HAP-1 (cell line): ENCODE results near the gene NTMT1.
"Not testable (repeated sequence)": the region's sequence is repeated elsewhere in the genome, so short reads cannot be mapped to it uniquely, and the experiment has no call there.

ENCODE experiments used
- DNase-seq, 2 experiments: peaks; one replicate each; pipeline ENCODE4 v3.0.0-alpha.2; 2016 to 2020; ENCODE audit warnings: low spot score in 2 of 2
- H3K27me3 ChIP-seq: fragments of 250-450 bp; sonication (Bioruptor Pico); 2 replicates; pipeline ENCODE4 v1.5.1; 2020; ENCODE audit warnings: low read depth, mild to moderate bottlenecking, moderate library complexity
- H3K36me3 ChIP-seq: fragments of 250-450 bp; sonication (Bioruptor Pico); replicated peaks from 2 replicates; pipeline ENCODE4 v1.5.1; 2020; ENCODE audit warnings: mild to moderate bottlenecking
- H3K4me1 ChIP-seq: fragments of 250-450 bp; sonication (Bioruptor Pico); 2 replicates; pipeline ENCODE4 v1.5.1; 2020; ENCODE audit warnings: mild to moderate bottlenecking
- H3K4me3 ChIP-seq: fragments of 250-450 bp; sonication (Bioruptor Pico); 2 replicates; pipeline ENCODE4 v1.5.1; 2020; ENCODE audit warnings: mild to moderate bottlenecking, moderate library complexity
- H3K9me3 ChIP-seq: fragments of 250-450 bp; sonication (Bioruptor Pico); 2 replicates; pipeline ENCODE4 v1.5.1; 2020; ENCODE audit warnings: mild to moderate bottlenecking, moderate library complexity
- in situ Hi-C: fragments of 300-500 bp; cut with MboI; formaldehyde crosslinking; loops from 3 replicates; pipeline ENCODE4 v1.14.3; 2020; ENCODE audit warnings: low sequenced_read_pairs, inconsistent platforms, mixed read lengths

NTMT1 gene

GRCh38 chr9:129590466-129590865, 35.5 kb upstream of the NTMT1 start:
- in situ Hi-C loops, result no loop called here
- no peaks in the 10 kb centered on the region for H3K27me3 ChIP-seq
- no peak overlapping the region for H3K4me3 ChIP-seq

GRCh38 chr9:129591916-129592315, 34.0 kb upstream of the NTMT1 start:
- no peaks in the 10 kb centered on the region for H3K9me3 ChIP-seq
- H3K27me3 ChIP-seq, result no peaks in the 10 kb centered on the region
- in situ Hi-C loops, result no loop called here
- no peak overlapping the region for H3K4me3 ChIP-seq
- no peak for DNase-seq
- no peaks in the 10 kb centered on the region for H3K36me3 ChIP-seq
- H3K4me1 ChIP-seq, result peaks cover 7% of the 10 kb centered on the region

More at GRCh38 chr9:129590466-129590865, 35.5 kb upstream of the NTMT1 start:
- Histone ChIP-seq H3K36me3 (no peaks in the 10 kb centered on the region), H3K4me1 (peaks cover 7% of the 10 kb centered on the region), H3K9me3 (no peaks in the 10 kb centered on the region)
- DNase-seq, result no peak

GRCh38 chr9:129592790-129593189, 33.2 kb upstream of the NTMT1 start:
- H3K4me1 ChIP-seq, in situ Hi-C loops, H3K4me3 ChIP-seq, H3K36me3 ChIP-seq, H3K27me3 ChIP-seq, H3K9me3 ChIP-seq, DNase-seq: not testable (repeated sequence)

- Histone ChIP-seq H3K4me3 (no peak overlapping the region), H3K36me3 (no peaks in the 10 kb centered on the region), H3K27me3 (no peaks in the 10 kb centered on the region), H3K9me3 (no peaks in the 10 kb centered on the region), H3K4me1 (no peaks in the 10 kb centered on the region)
- in situ Hi-C loops, result no loop called here
- no peak for DNase-seq
These were observed 31.3 kb upstream of the NTMT1 start for GRCh38 chr9:129594632-129595031.

GRCh38 chr9:129595311-129595741, 30.6 kb upstream of the NTMT1 start:
- no peaks in the 10 kb centered on the region for H3K36me3 ChIP-seq
- no peak for DNase-seq
- H3K27me3 ChIP-seq, result no peaks in the 10 kb centered on the region
- H3K9me3 ChIP-seq, result no peaks in the 10 kb centered on the region
- H3K4me3 ChIP-seq, result no peak overlapping the region
- H3K4me1 ChIP-seq, result no peaks in the 10 kb centered on the region
- in situ Hi-C loops, result no loop called here

GRCh38 chr9:129595903-129596540, 29.9 kb upstream of the NTMT1 start:
- in situ Hi-C loops, result no loop called here
- Histone ChIP-seq H3K4me1 (no peaks in the 10 kb centered on the region), H3K27me3 (no peaks in the 10 kb centered on the region), H3K36me3 (no peaks in the 10 kb centered on the region), H3K4me3 (no peak overlapping the region), H3K9me3 (no peaks in the 10 kb centered on the region)
- no peak for DNase-seq

GRCh38 chr9:129596541-129597331, 29.2 kb upstream of the NTMT1 start:
- in situ Hi-C loops, result no loop called here
- H3K4me1 ChIP-seq, result no peaks in the 10 kb centered on the region
- no peak for DNase-seq
- H3K27me3 ChIP-seq, result no peaks in the 10 kb centered on the region
- H3K36me3 ChIP-seq, result no peaks in the 10 kb centered on the region
- H3K4me3 ChIP-seq, result no peak overlapping the region
- H3K9me3 ChIP-seq, result no peaks in the 10 kb centered on the region

GRCh38 chr9:129597355-129598088, 28.4 kb upstream of the NTMT1 start:
- H3K4me1 ChIP-seq, result no peaks in the 10 kb centered on the region

GRCh38 chr9:129598089-129598596, 27.8 kb upstream of the NTMT1 start:
- no peak overlapping the region for H3K4me3 ChIP-seq
- DNase-seq, result no peak
- no peaks in the 10 kb centered on the region for H3K27me3 ChIP-seq
- in situ Hi-C loops, result no loop called here
- H3K4me1 ChIP-seq, result no peaks in the 10 kb centered on the region
- no peaks in the 10 kb centered on the region for H3K36me3 ChIP-seq
- no peaks in the 10 kb centered on the region for H3K9me3 ChIP-seq

More at GRCh38 chr9:129597355-129598088, 28.4 kb upstream of the NTMT1 start:
- Histone ChIP-seq H3K27me3 (no peaks in the 10 kb centered on the region), H3K4me3 (no peak overlapping the region), H3K9me3 (no peaks in the 10 kb centered on the region), H3K36me3 (no peaks in the 10 kb centered on the region)
- no peak for DNase-seq
- in situ Hi-C loops, result no loop called here

- H3K4me1 ChIP-seq, result no peaks in the 10 kb centered on the region
- in situ Hi-C loops, result no loop called here
These were observed 24.8 kb upstream of the NTMT1 start for GRCh38 chr9:129601082-129601674.

GRCh38 chr9:129602598-129603415, 23.2 kb upstream of the NTMT1 start:
- Histone ChIP-seq H3K4me1 (peaks cover 5% of the 10 kb centered on the region; the same call in 1 of the 2 replicates), H3K9me3 (no peaks in the 10 kb centered on the region), H3K27me3 (no peaks in the 10 kb centered on the region), H3K36me3 (no peaks in the 10 kb centered on the region), H3K4me3 (no peak overlapping the region)
- in situ Hi-C loops, result no loop called here
- peak in 1 of 2 experiments; percentile 39 for DNase-seq

More at GRCh38 chr9:129601082-129601674, 24.8 kb upstream of the NTMT1 start:
- Histone ChIP-seq H3K27me3 (no peaks in the 10 kb centered on the region), H3K9me3 (no peaks in the 10 kb centered on the region), H3K4me3 (no peak overlapping the region), H3K36me3 (no peaks in the 10 kb centered on the region)
- no peak for DNase-seq

- Histone ChIP-seq H3K36me3 (no peaks in the 10 kb centered on the region), H3K4me3 (no peak overlapping the region), H3K9me3 (no peaks in the 10 kb centered on the region), H3K27me3 (no peaks in the 10 kb centered on the region), H3K4me1 (peaks cover 5% of the 10 kb centered on the region; the same call in 1 of the 2 replicates)
- no peak for DNase-seq
- in situ Hi-C loops, result no loop called here
These were observed 21.8 kb upstream of the NTMT1 start for GRCh38 chr9:129604056-129604765.
